Neuronal stem cell (in vitro differentiated cells): ENCODE measurements around the gene TMEM158.

Experiments used
- DNase-seq: peaks from one replicate; pipeline ENCODE4 v3.0.0-alpha.2; 2013; ENCODE audit warnings: low spot score
- H2AFZ ChIP-seq: one replicate; pipeline ENCODE4 v1.6.1; 2013; ENCODE audit warnings: mild to moderate bottlenecking, low read length, inconsistent platforms
- H2AK5ac ChIP-seq: 2 replicates; pipeline ENCODE4 v1.6.1; 2013; ENCODE audit warnings: low read depth, mild to moderate bottlenecking, inconsistent platforms, low read length, moderate library complexity, mixed read lengths
- H2BK120ac ChIP-seq: 2 replicates; pipeline ENCODE4 v1.6.1; 2013; ENCODE audit warnings: low read depth, mild to moderate bottlenecking, inconsistent platforms, low read length, moderate library complexity, mixed read lengths
- H2BK12ac ChIP-seq: one replicate; pipeline ENCODE4 v1.6.1; 2013; ENCODE audit warnings: low read length, inconsistent platforms
- H2BK15ac ChIP-seq: 2 replicates; pipeline ENCODE4 v1.6.1; 2013; ENCODE audit warnings: mild to moderate bottlenecking, low read length, inconsistent platforms, mixed read lengths
- H2BK5ac ChIP-seq: one replicate; pipeline ENCODE4 v1.6.1; 2013; ENCODE audit warnings: inconsistent platforms, mild to moderate bottlenecking, low read length, moderate library complexity
- H3K14ac ChIP-seq: one replicate; pipeline ENCODE4 v1.6.1; 2013; ENCODE audit warnings: low read length, inconsistent platforms
- H3K18ac ChIP-seq: 2 replicates; pipeline ENCODE4 v1.6.1; 2013; ENCODE audit warnings: low read length, inconsistent platforms
- H3K23ac ChIP-seq: 2 replicates; pipeline ENCODE4 v1.6.1; 2013; ENCODE audit warnings: low read depth, mild to moderate bottlenecking, mixed read lengths, low read length, inconsistent platforms; ENCODE audit not compliant: poor library complexity
- H3K27ac ChIP-seq: replicated peaks from 3 replicates; pipeline ENCODE4 v1.5.1; 2013; ENCODE audit warnings: low read length, inconsistent platforms
- H3K27me3 ChIP-seq, 3 experiments: 2 replicates each; pipeline ENCODE4 v1.6.1; 2013; ENCODE audit warnings: low read length in 3 of 3, mild to moderate bottlenecking in 2 of 3, inconsistent platforms in 1 of 3, low read depth in 1 of 3, mixed read lengths in 1 of 3, moderate library complexity in 1 of 3; ENCODE audit not compliant: control insufficient read depth in 3 of 3, insufficient read depth in 3 of 3
- H3K36me3 ChIP-seq, 2 donors: replicated peaks in 1 of 2; 2 replicates each; pipeline ENCODE4 v1.6.1; 2013; ENCODE audit warnings: low read length in 2 of 2; ENCODE audit not compliant: control insufficient read depth in 2 of 2, insufficient read depth in 2 of 2
- H3K4ac ChIP-seq: 2 replicates; pipeline ENCODE4 v1.6.1; 2013; ENCODE audit warnings: inconsistent platforms, mild to moderate bottlenecking, low read length, moderate library complexity
- H3K4me1 ChIP-seq, 2 donors: 1 replicate in 1 of 2; 2 replicates in 1 of 2; pipeline ENCODE4 v1.6.1; 2013; ENCODE audit warnings: low read length in 2 of 2, low read depth in 1 of 2; ENCODE audit not compliant: control insufficient read depth in 2 of 2, insufficient read depth in 1 of 2
- H3K4me2 ChIP-seq: one replicate; pipeline ENCODE4 v1.6.1; 2013; ENCODE audit warnings: mild to moderate bottlenecking, low read length, inconsistent platforms; ENCODE audit not compliant: insufficient read depth, poor library complexity, severe bottlenecking
- H3K4me3 ChIP-seq, 2 donors: 2 replicates each; pipeline ENCODE4 v1.5.1; 2013; ENCODE audit warnings: low read length in 2 of 2, mild to moderate bottlenecking in 2 of 2, inconsistent platforms in 1 of 2, moderate library complexity in 1 of 2
- H3K79me1 ChIP-seq: one replicate; pipeline ENCODE4 v1.6.1; 2013; ENCODE audit warnings: low read depth, mild to moderate bottlenecking, inconsistent platforms, low read length, moderate library complexity
- H3K9ac ChIP-seq: one replicate; pipeline ENCODE4 v1.6.1; 2013; ENCODE audit warnings: mild to moderate bottlenecking, low read depth, low read length, inconsistent platforms; ENCODE audit not compliant: poor library complexity
- H3K9me3 ChIP-seq, 2 donors: replicated peaks in 1 of 2; 2 replicates each; pipeline versions ENCODE3 to v1.6.1; 2013; ENCODE audit warnings: low read length in 2 of 2, mild to moderate bottlenecking in 2 of 2, inconsistent platforms in 1 of 2, low read depth in 1 of 2, mixed read lengths in 1 of 2, moderate library complexity in 1 of 2; ENCODE audit not compliant: control insufficient read depth in 2 of 2, insufficient read depth in 1 of 2
- H4K8ac ChIP-seq: one replicate; pipeline ENCODE4 v1.6.1; 2013; ENCODE audit warnings: low read depth, mild to moderate bottlenecking, inconsistent platforms, low read length, moderate library complexity
- H4K91ac ChIP-seq: one replicate; pipeline ENCODE4 v1.6.1; 2013; ENCODE audit warnings: low read length, low read depth, mild to moderate bottlenecking, inconsistent platforms; ENCODE audit not compliant: poor library complexity
- WGBS, 2 donors: extraction: QIAGEN DNeasy Blood & Tissue Kit; methylation state at CpG; one replicate each; pipeline ENCODE4 v1.1.7; 2013; ENCODE audit warnings: missing lambda C conversion rate in 2 of 2, mixed read lengths in 1 of 2; ENCODE audit not compliant: insufficient read length in 2 of 2, insufficient replicate concordance in 1 of 2; ENCODE audit errors: extremely low coverage in 2 of 2; 5-methylcytosine and 5-hydroxymethylcytosine counted together

Gene TMEM158

GRCh38 chr3:45261333-45262110 lies 35.4 kb upstream of the TMEM158 start:
- Histone ChIP-seq H3K27ac (no peak overlapping the region), H3K23ac (peak overlapping the region; percentile 39), H2AFZ (no peak overlapping the region), H2BK15ac (no peak overlapping the region), H3K9ac (no peak overlapping the region), H2BK5ac (no peak overlapping the region), H4K8ac (no peak overlapping the region), H3K14ac (no peak overlapping the region), H2BK120ac (peak overlapping the region; percentile 89), H3K18ac (peak overlapping the region; percentile 45), H3K4me1 (no peaks in the 10 kb centered on the region), H3K4me3 (no peak overlapping the region), H3K27me3 (peaks cover 0 to 20% (median 0%) of the 10 kb centered on the region in 3 experiments), H2BK12ac (no peak overlapping the region), H3K4me2 (no peak overlapping the region), H3K4ac (no peak overlapping the region), H3K36me3 (no peaks in the 10 kb centered on the region), H3K79me1 (no peaks in the 10 kb centered on the region), H2AK5ac (no peak overlapping the region), H4K91ac (no peak overlapping the region), H3K9me3 (no peaks in the 10 kb centered on the region)
- no peak for DNase-seq
- WGBS, 2 donors = no CpG with 5 or more reads among the region's 6 CpGs

- no peak overlapping the region for H3K4ac ChIP-seq
- no peak overlapping the region for H4K91ac ChIP-seq
- no peak overlapping the region for H3K23ac ChIP-seq
- H2BK15ac ChIP-seq = no peak overlapping the region
- H3K9me3 ChIP-seq = no peaks in the 10 kb centered on the region
- H3K79me1 ChIP-seq = no peaks in the 10 kb centered on the region
- H3K18ac ChIP-seq = no peak overlapping the region
- H3K27me3 ChIP-seq = peaks cover 0 to 20% (median 0%) of the 10 kb centered on the region in 3 experiments
- no peak overlapping the region for H3K27ac ChIP-seq
- H3K36me3 ChIP-seq = no peaks in the 10 kb centered on the region
- H3K4me2 ChIP-seq = no peak overlapping the region
- H3K4me1 ChIP-seq = no peaks in the 10 kb centered on the region
- no peak overlapping the region for H2AK5ac ChIP-seq
- no peak overlapping the region for H2AFZ ChIP-seq
- DNase-seq = no peak
- no peak overlapping the region for H2BK120ac ChIP-seq
- H3K4me3 ChIP-seq = no peak overlapping the region
- no peak overlapping the region for H3K14ac ChIP-seq
- H4K8ac ChIP-seq = no peak overlapping the region
- no peak overlapping the region for H2BK12ac ChIP-seq
- H3K9ac ChIP-seq = no peak overlapping the region
- no peak overlapping the region for H2BK5ac ChIP-seq
Observed at GRCh38 chr3:45259133-45259532, 33.0 kb upstream of the TMEM158 start.

- no peak overlapping the region for H4K91ac ChIP-seq
- H3K14ac ChIP-seq = no peak overlapping the region
- peaks cover 0 to 22% (median 0%) of the 10 kb centered on the region in 3 experiments for H3K27me3 ChIP-seq
Observed at GRCh38 chr3:45258317-45258716, 32.2 kb upstream of the TMEM158 start.

DNA sequence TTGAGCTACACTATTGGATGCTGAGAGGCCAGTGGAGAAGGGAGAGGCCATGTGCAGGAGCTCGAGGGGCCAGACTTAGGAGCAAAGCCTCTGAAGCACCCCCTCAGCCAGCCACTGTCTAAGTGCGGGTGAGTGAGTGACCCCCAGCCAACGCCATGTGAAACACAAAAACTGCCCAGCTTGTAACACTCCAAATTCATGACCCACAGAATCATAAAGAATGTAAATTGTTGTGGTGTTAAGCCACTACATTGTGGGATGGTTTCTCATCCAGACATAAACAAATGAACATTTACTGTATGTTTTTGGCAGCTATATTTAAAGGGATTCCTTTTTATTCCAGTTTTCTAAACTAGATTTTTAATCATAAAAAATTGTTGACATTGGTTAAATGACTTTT lies 27.2 kb upstream of the TMEM158 start:
- Histone ChIP-seq H3K27me3 (peaks cover 0 to 23% (median 0%) of the 10 kb centered on the region in 3 experiments), H3K27ac (no peak overlapping the region), H3K4me2 (no peak overlapping the region), H3K9ac (no peak overlapping the region), H3K18ac (no peak overlapping the region), H3K36me3 (no peaks in the 10 kb centered on the region), H3K79me1 (no peaks in the 10 kb centered on the region), H3K4me1 (peaks cover 0 to under 1% of the 10 kb centered on the region in 2 donors), H2BK12ac (no peak overlapping the region), H4K91ac (no peak overlapping the region), H2BK15ac (no peak overlapping the region), H3K4me3 (no peak overlapping the region), H4K8ac (no peak overlapping the region), H2AFZ (peak overlapping the region; percentile 58), H3K14ac (no peak overlapping the region), H3K9me3 (no peaks in the 10 kb centered on the region), H2BK120ac (no peak overlapping the region), H3K23ac (no peak overlapping the region), H2AK5ac (no peak overlapping the region), H2BK5ac (no peak overlapping the region), H3K4ac (no peak overlapping the region)
- DNase-seq = no peak
- WGBS, 2 donors = no CpG with 5 or more reads among the region's 3 CpGs

More at GRCh38 chr3:45258317-45258716, 32.2 kb upstream of the TMEM158 start:
- Histone ChIP-seq H4K8ac (no peak overlapping the region), H3K4me2 (no peak overlapping the region), H3K4me1 (no peaks in the 10 kb centered on the region), H3K36me3 (no peaks in the 10 kb centered on the region), H3K23ac (no peak overlapping the region), H3K27ac (no peak overlapping the region), H3K4me3 (no peak overlapping the region), H3K4ac (no peak overlapping the region), H2AFZ (no peak overlapping the region), H3K79me1 (no peaks in the 10 kb centered on the region), H3K9me3 (no peaks in the 10 kb centered on the region), H3K18ac (no peak overlapping the region), H2BK5ac (no peak overlapping the region), H2BK12ac (no peak overlapping the region), H2BK15ac (no peak overlapping the region), H2BK120ac (no peak overlapping the region), H3K9ac (no peak overlapping the region), H2AK5ac (no peak overlapping the region)
- no CpG with 5 or more reads among the region's 3 CpGs for WGBS, 2 donors
- DNase-seq = no peak
